GM12878 (cell line): ENCODE measurements around the gene PKP4. TPM values are rescaled to one million over a fixed set of nuclear protein-coding genes. Genes with fewer than 3 reads are reported as not detected.
"Not testable (repeated sequence)": the region's sequence is repeated elsewhere in the genome, so short reads cannot be mapped to it uniquely, and the experiment has no call there.

Experiments used
- ATAC-seq: fragments of 200-7000 bp; cut with Tn5 transposase; 3 replicates; pipeline ENCODE4 v1.9.1; 2020; ENCODE audit warnings: mild to moderate bottlenecking, moderate library complexity
- BruUV-seq: library from RNA; stranded (reverse); fragments of 400-500 nt; replicated peaks from 2 replicates; lab custom pipeline; 2021; lab: Mats Ljungman, UMichigan
- CTCF ChIA-PET: fragments of 300-600 bp; sonication (Branson Sonifier 250); formaldehyde crosslinking; extraction: SDS; loops from one replicate; lab custom pipeline; 2021; ENCODE audit warnings: inconsistent platforms; lab: Yijun Ruan, JAX
- POLR2A ChIA-PET: fragments of 350-600 bp; formaldehyde crosslinking; extraction: SDS; loops from one replicate; lab custom pipeline; 2021; ENCODE audit warnings: inconsistent platforms; lab: Charles Lee
- RAD21 ChIA-PET: fragments of 300-600 bp; sonication (Branson Sonifier 250); formaldehyde crosslinking; loops from one replicate; lab custom pipeline; 2023; ENCODE audit warnings: antibody characterized with exemption; ENCODE audit not compliant: unreplicated experiment; lab: Charles Lee
- SMC1A ChIA-PET: fragments of 300-600 bp; sonication (Branson Sonifier 250); formaldehyde crosslinking; loops from one replicate; lab custom pipeline; 2023; ENCODE audit not compliant: unreplicated experiment, uncharacterized antibody; lab: Charles Lee
- DNase-seq: peaks from one replicate; pipeline ENCODE4 v3.0.0-alpha.2; 2011; ENCODE audit warnings: low read depth, low spot score
- FAIRE-seq: peaks from 3 replicates; lab custom pipeline; 2011; peaks lifted over from hg19 to GRCh38; lab: Jason Lieb, UNC
- H2AFZ ChIP-seq: 2 replicates; pipeline ENCODE4 v1.6.0; 2011; ENCODE audit warnings: low read depth, low read length, control low read depth; ENCODE audit not compliant: control insufficient read depth
- H3K27ac ChIP-seq: 2 replicates; pipeline ENCODE4 v1.5.1; 2011; ENCODE audit warnings: control low read depth; ENCODE audit not compliant: control insufficient read depth, insufficient read depth
- H3K27me3 ChIP-seq, 2 experiments: replicated peaks in 1 of 2; 2 replicates each; pipeline versions ENCODE4 v1.6.0 to v1.6.1; 2011; ENCODE audit warnings: low read length in 1 of 2; ENCODE audit not compliant: control insufficient read depth in 2 of 2, insufficient read depth in 2 of 2
- H3K36me3 ChIP-seq, 2 experiments: 2 replicates each; pipeline ENCODE4 v1.5.1; 2011; ENCODE audit warnings: low read length in 1 of 2; ENCODE audit not compliant: control insufficient read depth in 2 of 2, insufficient read depth in 2 of 2
- H3K4me1 ChIP-seq: 2 replicates; pipeline ENCODE4 v1.6.1; 2011; ENCODE audit warnings: mild to moderate bottlenecking, low read length, moderate library complexity, mixed read lengths; ENCODE audit not compliant: control insufficient read depth, insufficient read depth
- H3K4me2 ChIP-seq: 2 replicates; pipeline ENCODE4 v1.6.0; 2011; ENCODE audit warnings: control low read depth; ENCODE audit not compliant: control insufficient read depth, insufficient read depth
- H3K4me3 ChIP-seq: fragments of 200-600 bp; sonication (generic); 2 replicates; pipeline ENCODE4 v1.5.1; 2016
- H3K79me2 ChIP-seq: 2 replicates; pipeline ENCODE4 v1.6.0; 2011; ENCODE audit warnings: low read length; ENCODE audit not compliant: control insufficient read depth, insufficient read depth
- H3K9ac ChIP-seq: 2 replicates; pipeline ENCODE4 v1.8.0; 2011; ENCODE audit warnings: low read length, control low read depth, mixed read lengths; ENCODE audit not compliant: control insufficient read depth, insufficient read depth
- H3K9me3 ChIP-seq: replicated peaks from 3 replicates; pipeline ENCODE4 v1.5.1; 2011; ENCODE audit warnings: mild to moderate bottlenecking, low read length; ENCODE audit not compliant: control insufficient read depth, insufficient read depth
- H4K20me1 ChIP-seq: 2 replicates; pipeline ENCODE4 v1.6.0; 2011; ENCODE audit not compliant: control insufficient read depth, insufficient read depth
- JUNB ChIP-seq: IDR thresholded peaks from 2 replicates; pipeline ENCODE4 v1.6.1; 2016; ENCODE audit warnings: antibody characterized with exemption, mild to moderate bottlenecking
- KAT2A ChIP-seq: conservative IDR thresholded peaks from 2 replicates; pipeline ENCODE4 v1.6.1; 2011; ENCODE audit warnings: low read depth, low read length; ENCODE audit not compliant: control insufficient read depth
- SP1 ChIP-seq: IDR thresholded peaks from one replicate; pipeline ENCODE4 v1.6.1; 2011; ENCODE audit warnings: low read depth, low read length
- TCF7 ChIP-seq: IDR thresholded peaks from 2 replicates; pipeline ENCODE4 v1.6.1; 2014; ENCODE audit warnings: antibody characterized with exemption, borderline replicate concordance
- YY1 ChIP-seq: IDR thresholded peaks from 2 replicates; pipeline ENCODE4 v1.6.1; 2011; ENCODE audit warnings: low read depth, mild to moderate bottlenecking, low read length
- WGBS: methylation state at CpG from one replicate; pipeline ENCODE4 v1.1.6; 2016; ENCODE audit warnings: low lambda C conversion rate; ENCODE audit not compliant: insufficient replicate concordance, insufficient coverage; ENCODE audit errors: missing lambda C conversion rate; 5-methylcytosine and 5-hydroxymethylcytosine counted together
- in situ Hi-C: fragments of 300-500 bp; cut with MboI; formaldehyde crosslinking; loops from 9 replicates; pipeline ENCODE4 v1.14.3; 2018; ENCODE audit warnings: mixed read lengths
- intact Hi-C: fragments of 100-400 bp; cut with micrococcal nuclease; formaldehyde crosslinking; loops from one replicate; pipeline ENCODE4 v1.14.2; 2022; ENCODE audit not compliant: unreplicated experiment
- polyA plus RNA-seq, 11 experiments: library from polyadenylated mRNA; depleted of rRNA in 4 of 11; unstranded in 6 of 11; stranded (reverse) in 5 of 11; fragments of >200 nt; fragmentation: Nextera tagmentation in 4 of 11; fragmentation: Illumina TruSeq in 1 of 11; extraction: Ambion mirVana in 4 of 11; extraction: Trizol in 1 of 11; gene quantifications; 1 replicate in 1 of 11; 2 replicates in 10 of 11; pipeline versions ENCODE4 v1.2.1 to v1.2.3, GENCODE V29; 2011 to 2016; ENCODE audit warnings: inconsistent platforms in 2 of 11, missing spikeins in 2 of 11, low read depth in 1 of 11
- total RNA-seq, 4 experiments: library from RNA; depleted of rRNA in 3 of 4; stranded (reverse); fragments of >200 nt in 3 of 4; fragmentation: Illumina TruSeq in 1 of 4; extraction: Trizol in 1 of 4; gene quantifications; 2 replicates each; pipeline versions ENCODE4 v1.2.1 to v1.2.3, GENCODE V29; 2013 to 2021
- TF ChIP-seq, protein P1 (sequence below): IDR thresholded peaks from 2 replicates; pipeline ENCODE4 v1.6.1; 2012; ENCODE audit warnings: mild to moderate bottlenecking, low read depth, low read length
- TF ChIP-seq, protein P2 (sequence below): fragments of 450-650 bp; IDR thresholded peaks from 2 replicates; pipeline ENCODE4 v1.6.1; 2017; ENCODE audit warnings: antibody characterized with exemption, mild to moderate bottlenecking, moderate library complexity

The PKP4 gene
- total and polyA plus RNA-seq, 10 of the 15 experiments (the other 5 are each of a cell fraction or from before 2014, with no cell fraction given), result 4.8 to 35.8 (median 17.7) TPM

DNA sequence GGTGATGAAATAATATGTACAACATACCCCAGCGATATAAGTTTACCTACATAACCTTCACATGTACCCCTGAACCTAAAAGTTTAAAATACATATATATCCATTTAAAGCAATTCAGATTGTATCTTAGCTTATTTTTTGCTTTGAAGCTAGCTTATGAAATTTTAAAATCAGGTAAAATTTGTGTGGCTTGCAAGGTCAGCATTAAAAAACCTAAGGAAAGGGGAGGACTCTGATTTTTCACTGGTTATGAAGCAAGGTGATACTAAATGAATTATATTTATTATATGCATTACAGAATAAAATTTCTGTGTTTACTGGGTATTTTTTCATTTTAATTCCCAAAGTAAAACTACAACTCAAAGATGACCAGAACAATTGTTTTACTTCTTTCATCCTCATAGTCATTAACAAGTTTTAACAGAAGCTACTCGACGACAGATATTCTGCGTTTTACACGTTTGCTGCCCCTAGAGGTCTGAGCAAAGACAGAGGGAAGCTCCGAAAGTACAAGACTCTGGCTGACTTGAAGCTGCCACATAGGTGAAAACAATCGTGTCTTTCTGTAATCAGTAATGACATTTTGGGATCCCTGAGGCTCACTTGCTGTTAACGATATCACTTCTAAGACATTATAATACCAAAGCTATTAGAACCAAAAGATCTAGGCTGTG lies 17.1 kb downstream of the PKP4 start (continued):
- TF ChIP-seq, protein P1, sequence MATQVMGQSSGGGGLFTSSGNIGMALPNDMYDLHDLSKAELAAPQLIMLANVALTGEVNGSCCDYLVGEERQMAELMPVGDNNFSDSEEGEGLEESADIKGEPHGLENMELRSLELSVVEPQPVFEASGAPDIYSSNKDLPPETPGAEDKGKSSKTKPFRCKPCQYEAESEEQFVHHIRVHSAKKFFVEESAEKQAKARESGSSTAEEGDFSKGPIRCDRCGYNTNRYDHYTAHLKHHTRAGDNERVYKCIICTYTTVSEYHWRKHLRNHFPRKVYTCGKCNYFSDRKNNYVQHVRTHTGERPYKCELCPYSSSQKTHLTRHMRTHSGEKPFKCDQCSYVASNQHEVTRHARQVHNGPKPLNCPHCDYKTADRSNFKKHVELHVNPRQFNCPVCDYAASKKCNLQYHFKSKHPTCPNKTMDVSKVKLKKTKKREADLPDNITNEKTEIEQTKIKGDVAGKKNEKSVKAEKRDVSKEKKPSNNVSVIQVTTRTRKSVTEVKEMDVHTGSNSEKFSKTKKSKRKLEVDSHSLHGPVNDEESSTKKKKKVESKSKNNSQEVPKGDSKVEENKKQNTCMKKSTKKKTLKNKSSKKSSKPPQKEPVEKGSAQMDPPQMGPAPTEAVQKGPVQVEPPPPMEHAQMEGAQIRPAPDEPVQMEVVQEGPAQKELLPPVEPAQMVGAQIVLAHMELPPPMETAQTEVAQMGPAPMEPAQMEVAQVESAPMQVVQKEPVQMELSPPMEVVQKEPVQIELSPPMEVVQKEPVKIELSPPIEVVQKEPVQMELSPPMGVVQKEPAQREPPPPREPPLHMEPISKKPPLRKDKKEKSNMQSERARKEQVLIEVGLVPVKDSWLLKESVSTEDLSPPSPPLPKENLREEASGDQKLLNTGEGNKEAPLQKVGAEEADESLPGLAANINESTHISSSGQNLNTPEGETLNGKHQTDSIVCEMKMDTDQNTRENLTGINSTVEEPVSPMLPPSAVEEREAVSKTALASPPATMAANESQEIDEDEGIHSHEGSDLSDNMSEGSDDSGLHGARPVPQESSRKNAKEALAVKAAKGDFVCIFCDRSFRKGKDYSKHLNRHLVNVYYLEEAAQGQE, result no peak
- TF ChIP-seq JUNB, result no peak
- no peak for TF ChIP-seq SP1
- TF ChIP-seq, protein P2, sequence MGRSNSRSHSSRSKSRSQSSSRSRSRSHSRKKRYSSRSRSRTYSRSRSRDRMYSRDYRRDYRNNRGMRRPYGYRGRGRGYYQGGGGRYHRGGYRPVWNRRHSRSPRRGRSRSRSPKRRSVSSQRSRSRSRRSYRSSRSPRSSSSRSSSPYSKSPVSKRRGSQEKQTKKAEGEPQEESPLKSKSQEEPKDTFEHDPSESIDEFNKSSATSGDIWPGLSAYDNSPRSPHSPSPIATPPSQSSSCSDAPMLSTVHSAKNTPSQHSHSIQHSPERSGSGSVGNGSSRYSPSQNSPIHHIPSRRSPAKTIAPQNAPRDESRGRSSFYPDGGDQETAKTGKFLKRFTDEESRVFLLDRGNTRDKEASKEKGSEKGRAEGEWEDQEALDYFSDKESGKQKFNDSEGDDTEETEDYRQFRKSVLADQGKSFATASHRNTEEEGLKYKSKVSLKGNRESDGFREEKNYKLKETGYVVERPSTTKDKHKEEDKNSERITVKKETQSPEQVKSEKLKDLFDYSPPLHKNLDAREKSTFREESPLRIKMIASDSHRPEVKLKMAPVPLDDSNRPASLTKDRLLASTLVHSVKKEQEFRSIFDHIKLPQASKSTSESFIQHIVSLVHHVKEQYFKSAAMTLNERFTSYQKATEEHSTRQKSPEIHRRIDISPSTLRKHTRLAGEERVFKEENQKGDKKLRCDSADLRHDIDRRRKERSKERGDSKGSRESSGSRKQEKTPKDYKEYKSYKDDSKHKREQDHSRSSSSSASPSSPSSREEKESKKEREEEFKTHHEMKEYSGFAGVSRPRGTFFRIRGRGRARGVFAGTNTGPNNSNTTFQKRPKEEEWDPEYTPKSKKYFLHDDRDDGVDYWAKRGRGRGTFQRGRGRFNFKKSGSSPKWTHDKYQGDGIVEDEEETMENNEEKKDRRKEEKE, result no peak
- TF ChIP-seq TCF7, result no peak
- TF ChIP-seq YY1, result no peak
- TF ChIP-seq KAT2A, result no peak

DNA sequence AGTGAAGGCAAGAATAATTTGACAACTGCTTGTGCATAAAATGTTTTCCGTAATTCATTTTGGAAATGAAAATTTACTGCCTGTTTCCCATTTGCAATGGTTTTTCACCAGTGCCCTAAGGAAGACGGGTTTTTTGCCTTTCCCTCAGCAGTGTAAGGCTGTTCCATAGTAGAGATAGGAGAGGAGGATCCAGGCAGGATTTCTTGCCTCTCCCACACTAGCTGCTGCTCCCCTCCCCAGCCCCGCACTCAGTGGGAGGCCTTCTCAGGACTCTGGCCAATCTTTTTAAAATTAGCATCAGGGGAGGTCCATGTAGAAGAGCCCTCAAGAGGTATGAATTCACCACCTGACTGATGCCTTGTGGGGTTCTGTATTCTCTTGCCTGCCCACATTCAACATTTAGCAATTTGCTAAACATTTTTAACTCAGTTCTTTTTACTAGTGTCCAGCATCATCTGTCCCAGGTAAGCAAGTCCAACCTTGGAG lies 17.8 kb downstream of the PKP4 start:
- H3K79me2 ChIP-seq, DNase-seq, H3K4me2 ChIP-seq, H3K4me1 ChIP-seq, H3K4me3 ChIP-seq, H3K9me3 ChIP-seq, H3K36me3 ChIP-seq, H2AFZ ChIP-seq, in situ Hi-C loops, BruUV-seq, H3K27me3 ChIP-seq, H3K27ac ChIP-seq, RAD21 ChIA-PET, SMC1A ChIA-PET, ATAC-seq, FAIRE-seq, H3K9ac ChIP-seq, intact Hi-C loops, H4K20me1 ChIP-seq, POLR2A ChIA-PET: not testable (repeated sequence)
- CTCF ChIA-PET, result interaction anchor here (5.4 kb wide), 1 partner anchor 10 kb away, joined by 24 read pairs; no protein-coding TSS in a partner anchor
- 96% methylated on average over 3 of the region's 3 CpGs for WGBS
